Caco-2 (cell line): ENCODE measurements around the gene LYPD4. TPM values are rescaled to one million over a fixed set of nuclear protein-coding genes. Genes with fewer than 3 reads are reported as not detected.

ENCODE experiments used
- BruUV-seq: library from RNA; stranded (reverse); fragments of 400-500 nt; replicated peaks from 2 replicates; lab custom pipeline; 2021; lab: Mats Ljungman, UMichigan
- CTCF ChIA-PET: fragments of 300-600 bp; sonication (Branson Sonifier 250); formaldehyde crosslinking; loops from one replicate; lab custom pipeline; 2022; ENCODE audit warnings: antibody characterized with exemption; lab: Charles Lee
- POLR2A ChIA-PET: fragments of 300-600 bp; sonication (Branson Sonifier 250); formaldehyde crosslinking; loops from one replicate; lab custom pipeline; 2022; ENCODE audit warnings: antibody characterized with exemption; lab: Charles Lee
- DNase-seq, 2 experiments: peaks; one replicate each; pipeline versions ENCODE4 v3.0.0 to v3.0.0-alpha.2; 2020 to 2022
- H3K27me3 ChIP-seq: replicated peaks from 2 replicates; pipeline ENCODE4 v1.6.0; 2011; ENCODE audit warnings: low read length; ENCODE audit not compliant: control insufficient read depth, insufficient read depth
- H3K36me3 ChIP-seq: 2 replicates; pipeline ENCODE4 v1.5.1; 2011; ENCODE audit warnings: low read length; ENCODE audit not compliant: control insufficient read depth, insufficient read depth
- H3K4me1 ChIP-seq: fragments of 250-450 bp; sonication (Bioruptor Pico); 2 replicates; pipeline ENCODE4 v1.5.1; 2020; ENCODE audit warnings: mild to moderate bottlenecking
- H3K4me3 ChIP-seq: 2 replicates; pipeline ENCODE4 v1.5.1; 2011; ENCODE audit warnings: low read depth, mild to moderate bottlenecking, control low read depth, low read length
- H3K9me3 ChIP-seq: fragments of 250-450 bp; sonication (Bioruptor Pico); 2 replicates; pipeline ENCODE4 v1.5.1; 2020; ENCODE audit warnings: mild to moderate bottlenecking, moderate library complexity
- H3K27ac Mint-ChIP-seq: one replicate; pipeline ENCODE4 v1.8.0; 2022; ENCODE audit warnings: mixed read lengths; ENCODE audit not compliant: unreplicated experiment
- H3K27me3 Mint-ChIP-seq: one replicate; pipeline ENCODE4 v1.8.0; 2022; ENCODE audit warnings: mixed read lengths; ENCODE audit not compliant: insufficient read depth, unreplicated experiment
- H3K36me3 Mint-ChIP-seq: one replicate; pipeline ENCODE4 v1.8.0; 2022; ENCODE audit warnings: mild to moderate bottlenecking, mixed read lengths; ENCODE audit not compliant: insufficient read depth, unreplicated experiment
- H3K4me1 Mint-ChIP-seq: one replicate; pipeline ENCODE4 v1.8.0; 2022; ENCODE audit warnings: low read depth, mixed read lengths; ENCODE audit not compliant: unreplicated experiment
- H3K4me3 Mint-ChIP-seq: one replicate; pipeline ENCODE4 v1.8.0; 2022; ENCODE audit warnings: mild to moderate bottlenecking, moderate library complexity, mixed read lengths; ENCODE audit not compliant: unreplicated experiment
- H3K9me3 Mint-ChIP-seq: one replicate; pipeline ENCODE4 v1.8.0; 2022; ENCODE audit warnings: mixed read lengths; ENCODE audit not compliant: unreplicated experiment
- CTCF ChIP-seq, 2 experiments: fragments of 200-600 bp in 1 of 2; IDR thresholded peaks; 1 replicate in 1 of 2; 2 replicates in 1 of 2; pipeline versions ENCODE4 v1.5.1 to v1.8.0; 2011 to 2022; ENCODE audit warnings: antibody characterized with exemption in 1 of 2, control low read depth in 1 of 2, inconsistent platforms in 1 of 2, low read depth in 1 of 2, low read length in 1 of 2, mild to moderate bottlenecking in 1 of 2, moderate library complexity in 1 of 2; ENCODE audit not compliant: insufficient read depth in 1 of 2, severe bottlenecking in 1 of 2, unreplicated experiment in 1 of 2
- intact Hi-C: fragments of 100-400 bp; cut with micrococcal nuclease; formaldehyde crosslinking; loops from one replicate; pipeline ENCODE4 v1.10.0; 2022; ENCODE audit not compliant: unreplicated experiment
- total RNA-seq: library from RNA; stranded (reverse); gene quantifications from 2 replicates; pipeline ENCODE4 v1.2.3, GENCODE V29; 2022

LYPD4 gene
- total RNA-seq, 1 experiment from 2014 or later, result not detected

- no peaks in the 10 kb centered on the region for H3K27me3 ChIP-seq
- no peak overlapping the region for H3K4me3 Mint-ChIP-seq
- H3K27ac Mint-ChIP-seq, result no peak overlapping the region
These were observed 8.9 kb upstream of the LYPD4 start for GRCh38 chr19:41853344-41853743.

GRCh38 chr19:41851456-41851855, 7.0 kb upstream of the LYPD4 start:
- no peak for DNase-seq
- no peak overlapping the region for H3K4me3 Mint-ChIP-seq
- Histone ChIP-seq H3K9me3 (no peaks in the 10 kb centered on the region), H3K4me3 (no peak overlapping the region), H3K36me3 (no peaks in the 10 kb centered on the region), H3K4me1 (no peaks in the 10 kb centered on the region), H3K27me3 (no peaks in the 10 kb centered on the region)
- H3K9me3 Mint-ChIP-seq, result no peaks in the 10 kb centered on the region
- TF ChIP-seq CTCF (IDR thresholded peaks at IDR 0.05; ENCODE audit: insufficient read depth in 1 of 2, low read depth in 1 of 2, low read length in 1 of 2, severe bottlenecking in 1 of 2, unreplicated experiment in 1 of 2), result no peak
- H3K36me3 Mint-ChIP-seq, result no peaks in the 10 kb centered on the region
- no TSS peak for BruUV-seq
- H3K27me3 Mint-ChIP-seq, result peaks cover 24% of the 10 kb centered on the region
- intact Hi-C loops, result no loop called here
- no peak overlapping the region for H3K27ac Mint-ChIP-seq
- ChIA-PET POLR2A (no interaction called here), CTCF (no interaction called here)
- H3K4me1 Mint-ChIP-seq, result no peaks in the 10 kb centered on the region

More at GRCh38 chr19:41853344-41853743, 8.9 kb upstream of the LYPD4 start:
- Histone ChIP-seq H3K36me3 (no peaks in the 10 kb centered on the region), H3K4me1 (no peaks in the 10 kb centered on the region), H3K9me3 (no peaks in the 10 kb centered on the region), H3K4me3 (no peak overlapping the region)
- Mint-ChIP-seq H3K9me3 (no peaks in the 10 kb centered on the region), H3K27me3 (peaks cover 22% of the 10 kb centered on the region), H3K4me1 (no peaks in the 10 kb centered on the region), H3K36me3 (no peaks in the 10 kb centered on the region)
- BruUV-seq, result no TSS peak
- DNase-seq, result no peak
- POLR2A ChIA-PET, result no interaction called here
- TF ChIP-seq CTCF (IDR thresholded peaks at IDR 0.05; ENCODE audit: insufficient read depth in 1 of 2, low read depth in 1 of 2, low read length in 1 of 2, severe bottlenecking in 1 of 2, unreplicated experiment in 1 of 2), result no peak
- intact Hi-C loops, result no loop called here
- CTCF ChIA-PET, result no interaction called here

GRCh38 chr19:41850381-41850780, 5.9 kb upstream of the LYPD4 start:
- POLR2A ChIA-PET, result no interaction called here
- no TSS peak for BruUV-seq
- H3K4me1 ChIP-seq, result no peaks in the 10 kb centered on the region
- Mint-ChIP-seq H3K36me3 (no peaks in the 10 kb centered on the region), H3K27me3 (peaks cover 29% of the 10 kb centered on the region), H3K27ac (no peak overlapping the region), H3K4me1 (no peaks in the 10 kb centered on the region), H3K4me3 (no peak overlapping the region), H3K9me3 (no peaks in the 10 kb centered on the region)
- H3K27me3 ChIP-seq, result no peaks in the 10 kb centered on the region
- H3K4me3 ChIP-seq, result no peak overlapping the region
- intact Hi-C loops, result no loop called here
- TF ChIP-seq CTCF (IDR thresholded peaks at IDR 0.05; ENCODE audit: insufficient read depth in 1 of 2, low read depth in 1 of 2, low read length in 1 of 2, severe bottlenecking in 1 of 2, unreplicated experiment in 1 of 2), result no peak
- no peaks in the 10 kb centered on the region for H3K9me3 ChIP-seq
- no peak for DNase-seq
- CTCF ChIA-PET, result no interaction called here
- no peaks in the 10 kb centered on the region for H3K36me3 ChIP-seq
